Prostate gland (tissue), 2 donors: ENCODE results near the gene MADD. TPM values are rescaled to one million over a fixed set of nuclear protein-coding genes. Genes with fewer than 3 reads are reported as not detected.

Source experiments
- DNase-seq: peaks from one replicate; pipeline ENCODE4 v3.0.0-alpha.2; 2019; ENCODE audit warnings: low spot score
- H3K27ac ChIP-seq, 2 donors: fragments of 200-600 bp; sonication (generic); 2 replicates each; pipeline ENCODE4 v1.5.1; 2017 to 2019
- H3K27me3 ChIP-seq: fragments of 200-600 bp; sonication (generic); replicated peaks from 2 replicates; pipeline ENCODE4 v1.5.1; 2019; ENCODE audit not compliant: insufficient read depth
- H3K36me3 ChIP-seq, 2 donors: fragments of 200-600 bp; sonication (generic); 1 replicate in 1 of 2; 2 replicates in 1 of 2; pipeline versions ENCODE4 v1.5.1 to v1.8.1; 2017 to 2019
- H3K4me1 ChIP-seq: fragments of 200-600 bp; sonication (generic); replicated peaks from 2 replicates; pipeline ENCODE4 v1.5.1; 2019
- H3K4me3 ChIP-seq, 2 donors: fragments of 200-600 bp; sonication (generic); 2 replicates each; pipeline ENCODE4 v1.5.1; 2017 to 2019
- H3K9me3 ChIP-seq: fragments of 200-600 bp; sonication (generic); 2 replicates; pipeline ENCODE4 v1.5.1; 2017
- POLR2A ChIP-seq: fragments of 450-650 bp; IDR thresholded peaks from one replicate; pipeline ENCODE4 v1.6.1; 2016; ENCODE audit warnings: antibody characterized with exemption, mild to moderate bottlenecking
- POLR2AphosphoS5 ChIP-seq: sonication (generic); formaldehyde crosslinking; IDR thresholded peaks from one replicate; pipeline ENCODE4 v1.6.1; 2017; ENCODE audit warnings: antibody characterized with exemption
- WGBS: methylation state at CpG from one replicate; pipeline ENCODE4 v1.1.5; 2018; 5-methylcytosine and 5-hydroxymethylcytosine counted together
- intact Hi-C: fragments of 100-400 bp; cut with DNase I; formaldehyde crosslinking; loops from one replicate; pipeline ENCODE4 v1.14.2; 2022
- total RNA-seq, 2 donors: library from RNA; depleted of rRNA; stranded (reverse); fragments of >200 nt; gene quantifications; one replicate each; pipeline ENCODE4 v1.1.0, GENCODE V29; 2016
- TF ChIP-seq, protein P1 (sequence below), 4 experiments: fragments of 200-600 bp in 2 of 4; fragments of 450-650 bp in 2 of 4; sonication (generic) in 2 of 4; IDR thresholded peaks; 1 replicate in 3 of 4; 2 replicates in 1 of 4; pipeline ENCODE4 v1.5.1; 2016 to 2019; ENCODE audit warnings: antibody characterized with exemption in 4 of 4, mild to moderate bottlenecking in 2 of 4, moderate library complexity in 2 of 4

The MADD gene
- total RNA-seq, 2 donors from 2014 or later, result 53.6 to 87.3 TPM

DNA sequence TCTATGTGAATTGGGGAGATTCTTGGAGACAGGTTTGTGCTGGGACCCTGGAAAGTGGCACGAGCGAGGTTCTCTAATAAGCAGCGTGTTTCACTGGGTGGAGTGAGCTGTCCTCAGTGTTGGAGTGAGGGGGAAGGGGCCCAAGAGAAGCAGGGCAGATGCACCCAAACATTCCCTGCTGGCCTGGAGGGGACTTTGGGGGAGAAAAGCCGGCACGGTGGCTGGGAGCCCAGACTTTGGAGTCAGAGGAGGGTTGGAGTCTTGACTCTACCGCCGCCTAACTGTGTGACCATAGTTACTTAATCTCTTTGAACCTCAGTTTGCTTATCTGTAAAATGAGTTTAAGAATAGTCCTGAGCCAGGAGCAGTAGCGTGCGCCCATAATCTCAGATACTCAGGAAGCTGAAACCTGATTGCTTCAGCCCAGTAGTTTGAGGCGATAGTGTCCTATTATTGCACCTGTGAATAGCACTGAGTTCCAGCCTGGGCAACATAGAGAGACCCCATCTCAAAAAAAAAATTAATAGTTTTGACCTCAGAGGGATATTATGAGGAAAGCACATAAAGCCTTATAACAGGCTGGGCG lies 11.5 kb upstream of the MADD start:
- H3K4me3 ChIP-seq, result peak overlapping the region; percentile 11
- intact Hi-C loops, result loop anchor here (5.0 kb wide), 1 partner anchor 99 kb away; no protein-coding TSS in a partner anchor
- TF ChIP-seq POLR2A, result no peak
- TF ChIP-seq POLR2AphosphoS5, result no peak
- TF ChIP-seq, protein P1, sequence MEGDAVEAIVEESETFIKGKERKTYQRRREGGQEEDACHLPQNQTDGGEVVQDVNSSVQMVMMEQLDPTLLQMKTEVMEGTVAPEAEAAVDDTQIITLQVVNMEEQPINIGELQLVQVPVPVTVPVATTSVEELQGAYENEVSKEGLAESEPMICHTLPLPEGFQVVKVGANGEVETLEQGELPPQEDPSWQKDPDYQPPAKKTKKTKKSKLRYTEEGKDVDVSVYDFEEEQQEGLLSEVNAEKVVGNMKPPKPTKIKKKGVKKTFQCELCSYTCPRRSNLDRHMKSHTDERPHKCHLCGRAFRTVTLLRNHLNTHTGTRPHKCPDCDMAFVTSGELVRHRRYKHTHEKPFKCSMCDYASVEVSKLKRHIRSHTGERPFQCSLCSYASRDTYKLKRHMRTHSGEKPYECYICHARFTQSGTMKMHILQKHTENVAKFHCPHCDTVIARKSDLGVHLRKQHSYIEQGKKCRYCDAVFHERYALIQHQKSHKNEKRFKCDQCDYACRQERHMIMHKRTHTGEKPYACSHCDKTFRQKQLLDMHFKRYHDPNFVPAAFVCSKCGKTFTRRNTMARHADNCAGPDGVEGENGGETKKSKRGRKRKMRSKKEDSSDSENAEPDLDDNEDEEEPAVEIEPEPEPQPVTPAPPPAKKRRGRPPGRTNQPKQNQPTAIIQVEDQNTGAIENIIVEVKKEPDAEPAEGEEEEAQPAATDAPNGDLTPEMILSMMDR (IDR thresholded peaks at IDR 0.05), result no peak
- WGBS, result 63% methylated on average over 11 of the region's 11 CpGs
- H3K4me1 ChIP-seq, result peaks cover 37% of the 10 kb centered on the region
- peak overlapping the region; percentile 72 to 79 for H3K27ac ChIP-seq
- no peaks in the 10 kb centered on the region for H3K36me3 ChIP-seq
- no peaks in the 10 kb centered on the region for H3K9me3 ChIP-seq
- no peak for DNase-seq
- no peaks in the 10 kb centered on the region for H3K27me3 ChIP-seq

DNA sequence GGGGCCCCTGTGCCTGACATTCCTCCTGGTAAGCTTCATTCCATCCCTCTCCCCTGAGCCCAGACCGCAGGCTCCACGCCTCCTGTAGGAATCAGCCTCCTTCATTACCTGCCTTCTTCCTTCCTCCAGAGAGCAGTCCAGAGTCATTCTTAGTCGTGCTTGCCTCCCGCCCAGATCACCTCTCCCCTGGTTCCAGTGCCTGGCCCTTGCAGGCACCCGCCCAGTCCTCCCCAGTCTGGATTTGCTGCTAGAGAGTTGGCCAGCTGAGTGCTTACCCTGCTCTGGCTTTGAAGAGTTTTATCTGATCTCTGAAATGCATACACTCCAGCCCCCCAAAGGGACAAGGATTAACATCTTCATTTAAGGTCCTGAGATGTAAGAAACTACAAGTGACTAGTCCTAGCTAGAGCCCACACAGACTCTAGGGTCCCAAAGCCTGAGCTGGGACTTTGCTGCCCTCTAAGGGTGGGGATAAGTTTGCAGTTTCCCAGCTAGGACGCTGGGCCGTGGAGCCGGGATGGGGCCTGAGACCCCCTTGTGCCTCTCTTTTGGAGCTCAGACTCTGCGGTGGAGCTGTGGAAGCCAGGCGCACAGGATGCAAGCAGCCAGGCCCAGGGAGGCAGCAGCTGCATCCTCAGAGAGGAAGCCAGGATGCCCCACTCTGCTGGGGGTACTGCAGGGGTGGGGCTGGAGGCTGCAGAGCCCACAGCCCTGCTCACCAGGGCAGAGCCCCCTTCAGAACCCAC lies 10.5 kb upstream of the MADD start:
- Histone ChIP-seq H3K27me3 (no peaks in the 10 kb centered on the region), H3K4me1 (peaks cover 37% of the 10 kb centered on the region), H3K4me3 (no peak overlapping the region), H3K36me3 (no peaks in the 10 kb centered on the region), H3K27ac (peak overlapping the region; percentile 70 to 79), H3K9me3 (no peaks in the 10 kb centered on the region)
- peak; percentile 31 for DNase-seq
- intact Hi-C loops, result loop anchor here (5.0 kb wide), 1 partner anchor 98 kb away; no protein-coding TSS in a partner anchor
- 33% methylated on average over 10 of the region's 10 CpGs for WGBS
- TF ChIP-seq, protein P1 (IDR thresholded peaks at IDR 0.05), result peak; percentile 18 to 72 (median 61)
- TF ChIP-seq POLR2A, result no peak

DNA sequence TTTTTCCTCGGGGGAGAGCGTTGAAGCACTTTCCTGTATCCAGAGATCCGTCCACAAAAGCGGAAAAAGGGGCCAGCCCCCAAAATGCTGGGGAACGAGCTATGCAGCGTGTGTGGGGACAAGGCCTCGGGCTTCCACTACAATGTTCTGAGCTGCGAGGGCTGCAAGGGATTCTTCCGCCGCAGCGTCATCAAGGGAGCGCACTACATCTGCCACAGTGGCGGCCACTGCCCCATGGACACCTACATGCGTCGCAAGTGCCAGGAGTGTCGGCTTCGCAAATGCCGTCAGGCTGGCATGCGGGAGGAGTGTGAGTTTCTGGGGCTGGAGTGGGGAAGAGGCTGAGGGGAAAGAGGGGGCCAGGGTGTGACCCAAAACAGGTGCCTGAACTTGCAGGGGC lies 9.6 kb upstream of the MADD start:
- H3K4me1 ChIP-seq, result peaks cover 34% of the 10 kb centered on the region
- intact Hi-C loops, result loop anchor here (5.0 kb wide), 1 partner anchor 38 kb away; no protein-coding TSS in a partner anchor
- no peaks in the 10 kb centered on the region for H3K27me3 ChIP-seq
- H3K4me3 ChIP-seq, result no peak overlapping the region
- DNase-seq, result no peak
- TF ChIP-seq POLR2AphosphoS5 (no peak), POLR2A (no peak)
- TF ChIP-seq, protein P1 (IDR thresholded peaks at IDR 0.05), result no peak
- H3K36me3 ChIP-seq, result no peaks in the 10 kb centered on the region
- peak overlapping the region; percentile 70 to 79 for H3K27ac ChIP-seq
- no peaks in the 10 kb centered on the region for H3K9me3 ChIP-seq
- WGBS, result 72% methylated on average over 19 of the region's 19 CpGs

DNA sequence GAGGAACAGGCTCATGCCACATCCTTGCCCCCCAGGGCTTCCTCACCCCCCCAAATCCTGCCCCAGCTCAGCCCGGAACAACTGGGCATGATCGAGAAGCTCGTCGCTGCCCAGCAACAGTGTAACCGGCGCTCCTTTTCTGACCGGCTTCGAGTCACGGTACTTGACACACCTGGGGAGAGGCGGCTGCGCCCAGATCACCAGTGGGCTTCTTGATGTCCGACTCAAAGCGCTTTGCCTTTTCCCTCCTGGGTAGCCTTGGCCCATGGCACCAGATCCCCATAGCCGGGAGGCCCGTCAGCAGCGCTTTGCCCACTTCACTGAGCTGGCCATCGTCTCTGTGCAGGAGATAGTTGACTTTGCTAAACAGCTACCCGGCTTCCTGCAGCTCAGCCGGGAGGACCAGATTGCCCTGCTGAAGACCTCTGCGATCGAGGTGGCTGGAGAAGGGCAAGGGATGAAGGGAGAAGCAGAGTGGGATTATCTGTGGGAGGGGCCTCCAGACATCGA lies 8.6 kb upstream of the MADD start:
- H3K4me1 ChIP-seq, result peaks cover 34% of the 10 kb centered on the region
- intact Hi-C loops, result loop anchor here (5.0 kb wide), 1 partner anchor 39 kb away; no protein-coding TSS in a partner anchor
- no peaks in the 10 kb centered on the region for H3K9me3 ChIP-seq
- no peaks in the 10 kb centered on the region for H3K36me3 ChIP-seq
- no peaks in the 10 kb centered on the region for H3K27me3 ChIP-seq
- no peak for DNase-seq
- no peak overlapping the region for H3K4me3 ChIP-seq
- TF ChIP-seq POLR2AphosphoS5 (no peak), POLR2A (no peak)
- TF ChIP-seq, protein P1 (IDR thresholded peaks at IDR 0.05), result no peak
- H3K27ac ChIP-seq, result peak overlapping the region in 1 of 2 donors; percentile 79
- WGBS, result 89% methylated on average over 22 of the region's 22 CpGs
